Psoas muscle (tissue), 8 donors: ENCODE measurements around the gene ABHD2. TPM values are rescaled to one million over a fixed set of nuclear protein-coding genes. Genes with fewer than 3 reads are reported as not detected.

Experiments
- ATAC-seq, 4 donors: fragments of 200-7000 bp; cut with Tn5 transposase; one replicate each; pipeline ENCODE4 v1.9.1; 2020; ENCODE audit warnings: moderate library complexity in 3 of 4, mild to moderate bottlenecking in 2 of 4
- DNase-seq, 2 donors: peaks; one replicate each; pipeline ENCODE4 v3.0.0-alpha.2; 2020
- H3K27ac ChIP-seq: fragments of 200-600 bp; one replicate; pipeline ENCODE4 v1.8.0; 2022
- H3K27me3 ChIP-seq, 3 donors: fragments of 200-600 bp in 1 of 3; one replicate each; pipeline versions ENCODE4 v1.6.1 to v1.8.0; 2013 to 2022; ENCODE audit warnings: low read length in 2 of 3, mild to moderate bottlenecking in 2 of 3, moderate library complexity in 1 of 3; ENCODE audit not compliant: insufficient read depth in 3 of 3
- H3K36me3 ChIP-seq, 2 donors: fragments of 200-600 bp in 1 of 2; one replicate each; pipeline versions ENCODE4 v1.6.1 to v1.8.0; 2013 to 2022; ENCODE audit warnings: low read depth in 1 of 2, mild to moderate bottlenecking in 1 of 2, moderate library complexity in 1 of 2; ENCODE audit not compliant: insufficient read depth in 1 of 2
- H3K4me1 ChIP-seq: fragments of 200-600 bp; one replicate; pipeline ENCODE4 v1.8.0; 2022
- H3K4me3 ChIP-seq: fragments of 200-600 bp; one replicate; pipeline ENCODE4 v1.8.0; 2022; ENCODE audit warnings: mild to moderate bottlenecking
- H3K9me3 ChIP-seq: fragments of 200-600 bp; one replicate; pipeline ENCODE4 v1.8.0; 2022
- WGBS, 3 donors: extraction: QIAGEN DNeasy Blood & Tissue Kit; methylation state at CpG; one replicate each; pipeline versions ENCODE4 v1.1.6 to v1.1.7; 2013; 5-methylcytosine and 5-hydroxymethylcytosine counted together
- intact Hi-C, 2 donors: fragments of 100-400 bp; cut with DNase I; formaldehyde crosslinking; loops; one replicate each; pipeline versions ENCODE4 v1.11.0 to v1.14.2; 2022
- polyA plus RNA-seq, 3 donors: library from polyadenylated mRNA; stranded (reverse); fragments of 200-250 nt; gene quantifications; one replicate each; pipeline ENCODE4 v1.2.3, GENCODE V29; 2013
- total RNA-seq, 4 donors: library from RNA; stranded (reverse); fragmentation: NEBNext Ultra II Directional in 2 of 4; extraction: Animal tissue kit (Norgen Biotek cat#: 25700) in 2 of 4; gene quantifications; one replicate each; pipeline versions ENCODE4 v1.2.1 to v1.2.4, GENCODE V29; 2021 to 2023
- TF ChIP-seq, protein P1 (sequence below): fragments of 200-600 bp; IDR thresholded peaks from one replicate; pipeline ENCODE4 v1.8.0; 2022; ENCODE audit warnings: antibody characterized with exemption
- donor health status: healthy with polysubstance abuse.
- donor health status: DM: no; HTN: no; CAD: no; lungs with moderate emphysema.
- donor health status: Bipolar disorder and iron deficiency.
- donor health status: healthy.
- donor health status: DM: yes; HTN: yes; CAD: no.
- donor health status: DM: no; HTN: no; CAD: no.
- donor health status: DM: no; HTN: no; CAD: no.
- donor health status: DM: yes; HTN: yes; CAD: no.

The ABHD2 gene
- total and polyA plus RNA-seq, 7 donors: 10.8 to 215 (median 66.1) TPM

DNA sequence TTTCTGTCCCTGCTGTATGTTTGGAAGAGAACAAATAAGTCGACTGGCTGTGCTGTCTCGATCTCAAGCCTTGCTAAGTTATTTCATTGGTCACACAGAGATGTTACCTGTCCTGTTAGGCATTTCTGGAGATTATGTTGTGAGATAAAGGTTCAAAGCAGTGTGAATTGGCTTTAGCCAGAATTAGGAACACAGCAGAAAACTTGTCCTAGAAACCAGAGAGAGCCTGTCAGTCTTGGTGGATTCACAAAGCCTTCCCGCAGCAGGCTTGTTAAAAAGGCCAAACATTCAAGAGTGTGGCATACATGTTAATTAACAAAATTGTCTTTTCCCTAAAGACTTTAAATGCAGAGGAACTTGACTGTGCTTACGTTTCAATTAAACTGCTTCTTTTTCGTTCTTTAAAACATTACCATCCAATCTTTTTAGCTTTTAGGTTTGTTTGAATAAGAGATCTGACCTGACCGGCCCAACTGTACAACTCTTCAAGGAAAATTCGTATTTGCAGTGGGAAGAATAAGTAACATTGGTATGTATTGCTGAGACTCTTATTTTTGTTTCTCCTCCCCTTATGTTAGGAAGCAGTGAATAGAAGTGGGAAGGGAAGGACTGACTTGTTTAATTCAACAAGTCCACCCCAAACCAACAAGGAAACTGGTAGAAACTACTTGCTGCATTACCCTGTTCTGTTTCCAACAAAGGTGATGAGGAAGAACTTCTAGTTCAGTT lies 25.2 kb downstream of the ABHD2 start:
- intact Hi-C loops: no loop called here
- peaks cover 77% of the 10 kb centered on the region for H3K4me1 ChIP-seq
- no peaks in the 10 kb centered on the region for H3K9me3 ChIP-seq
- TF ChIP-seq, protein P1, sequence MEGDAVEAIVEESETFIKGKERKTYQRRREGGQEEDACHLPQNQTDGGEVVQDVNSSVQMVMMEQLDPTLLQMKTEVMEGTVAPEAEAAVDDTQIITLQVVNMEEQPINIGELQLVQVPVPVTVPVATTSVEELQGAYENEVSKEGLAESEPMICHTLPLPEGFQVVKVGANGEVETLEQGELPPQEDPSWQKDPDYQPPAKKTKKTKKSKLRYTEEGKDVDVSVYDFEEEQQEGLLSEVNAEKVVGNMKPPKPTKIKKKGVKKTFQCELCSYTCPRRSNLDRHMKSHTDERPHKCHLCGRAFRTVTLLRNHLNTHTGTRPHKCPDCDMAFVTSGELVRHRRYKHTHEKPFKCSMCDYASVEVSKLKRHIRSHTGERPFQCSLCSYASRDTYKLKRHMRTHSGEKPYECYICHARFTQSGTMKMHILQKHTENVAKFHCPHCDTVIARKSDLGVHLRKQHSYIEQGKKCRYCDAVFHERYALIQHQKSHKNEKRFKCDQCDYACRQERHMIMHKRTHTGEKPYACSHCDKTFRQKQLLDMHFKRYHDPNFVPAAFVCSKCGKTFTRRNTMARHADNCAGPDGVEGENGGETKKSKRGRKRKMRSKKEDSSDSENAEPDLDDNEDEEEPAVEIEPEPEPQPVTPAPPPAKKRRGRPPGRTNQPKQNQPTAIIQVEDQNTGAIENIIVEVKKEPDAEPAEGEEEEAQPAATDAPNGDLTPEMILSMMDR: no peak
- H3K36me3 ChIP-seq: peaks cover 6 to 56% of the 10 kb centered on the region in 2 donors
- no peak for DNase-seq
- 87 to 92% (median 88%) methylated on average over 7 of the region's 7 CpGs for WGBS, 3 donors
- H3K27ac ChIP-seq: peak overlapping the region; percentile 82
- no peak overlapping the region for H3K4me3 ChIP-seq
- ATAC-seq: no peak
- H3K27me3 ChIP-seq: no peaks in the 10 kb centered on the region

DNA sequence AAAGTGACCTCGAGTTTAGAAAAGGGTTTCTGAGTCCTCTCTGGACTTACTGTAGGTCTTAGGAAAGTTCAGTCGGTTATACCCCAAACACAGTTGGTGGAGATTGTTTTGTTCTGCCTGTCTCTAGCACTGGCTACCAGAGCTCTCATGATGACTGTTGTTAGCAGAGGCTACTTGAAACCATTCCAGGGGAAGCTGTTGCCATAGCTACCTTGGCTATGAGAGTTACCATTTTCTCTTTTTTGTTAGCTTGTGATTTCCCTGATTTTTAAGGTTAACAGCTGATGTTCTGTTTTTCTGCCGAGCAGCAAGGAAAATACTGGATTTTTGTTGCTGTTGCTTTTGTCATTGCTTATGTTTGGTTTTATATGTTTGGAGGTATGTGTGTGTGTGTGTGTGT lies 26.7 kb downstream of the ABHD2 start:
- Histone ChIP-seq H3K9me3 (no peaks in the 10 kb centered on the region), H3K4me3 (no peak overlapping the region), H3K4me1 (peaks cover 83% of the 10 kb centered on the region), H3K27me3 (no peaks in the 10 kb centered on the region), H3K36me3 (peaks cover 6 to 61% of the 10 kb centered on the region in 2 donors), H3K27ac (peak overlapping the region; percentile 44)
- intact Hi-C loops: no loop called here
- TF ChIP-seq, protein P1: no peak
- ATAC-seq (no peak), DNase-seq (no peak)
- 36 to 51% (median 37%) methylated on average over 3 of the region's 3 CpGs for WGBS, 3 donors

DNA sequence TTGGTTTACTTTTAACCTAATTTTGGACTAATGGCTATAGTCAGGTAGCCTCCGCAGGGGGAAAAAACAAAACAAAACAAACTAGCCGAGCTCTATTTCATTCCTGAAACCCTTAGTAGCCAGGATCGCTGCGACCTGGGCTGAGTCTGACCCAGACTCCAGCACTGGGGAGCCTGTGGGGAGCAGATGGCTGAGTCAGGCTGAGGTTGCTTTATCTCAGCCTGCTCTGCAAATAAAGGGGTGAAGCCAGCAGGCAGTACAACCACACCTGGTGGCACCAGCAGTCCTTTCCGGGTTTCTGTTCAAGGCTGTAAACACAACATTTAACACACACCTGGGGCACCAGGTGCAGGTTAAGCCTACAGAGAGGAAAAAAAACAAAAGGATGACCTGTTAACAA lies 27.3 kb downstream of the ABHD2 start:
- intact Hi-C loops: no loop called here
- H3K9me3 ChIP-seq: no peaks in the 10 kb centered on the region
- no peaks in the 10 kb centered on the region for H3K27me3 ChIP-seq
- H3K27ac ChIP-seq: peak overlapping the region; percentile 78
- WGBS, 3 donors: 82 to 87% (median 86%) methylated on average over 5 of the region's 5 CpGs
- TF ChIP-seq, protein P1: no peak
- no peak for DNase-seq
- ATAC-seq: no peak
- peaks cover 6 to 65% of the 10 kb centered on the region in 2 donors for H3K36me3 ChIP-seq
- H3K4me3 ChIP-seq: no peak overlapping the region
- H3K4me1 ChIP-seq: peaks cover 84% of the 10 kb centered on the region

DNA sequence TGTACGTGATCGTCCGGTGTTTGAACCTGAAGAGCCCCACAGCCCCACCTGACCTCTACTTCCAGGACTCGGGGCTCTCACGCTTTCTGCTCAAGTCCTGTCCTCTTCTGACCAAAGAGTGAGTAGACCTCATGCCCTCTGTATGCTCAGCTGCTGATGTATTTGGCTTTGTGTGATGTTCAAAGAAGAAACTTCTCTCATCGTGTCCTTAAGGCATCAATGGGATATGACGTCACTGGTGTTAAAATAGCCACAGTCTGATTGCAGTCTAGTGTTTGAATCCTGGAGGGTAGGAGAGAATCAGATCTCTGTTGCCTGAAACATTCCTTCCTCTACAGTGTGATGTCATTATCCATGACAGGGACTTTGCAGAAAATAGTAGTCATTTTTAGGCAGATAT lies 28.1 kb downstream of the ABHD2 start:
- intact Hi-C loops: no loop called here
- H3K9me3 ChIP-seq: no peaks in the 10 kb centered on the region
- peaks cover 81% of the 10 kb centered on the region for H3K4me1 ChIP-seq
- WGBS, 3 donors: 31 to 51% (median 39%) methylated on average over 7 of the region's 7 CpGs
- ATAC-seq (peak; percentile 72 to 86 (median 81)), DNase-seq (no peak)
- no peaks in the 10 kb centered on the region for H3K27me3 ChIP-seq
- H3K27ac ChIP-seq: peak overlapping the region; percentile 78
- TF ChIP-seq, protein P1: no peak
- peaks cover 6 to 74% of the 10 kb centered on the region in 2 donors for H3K36me3 ChIP-seq
- H3K4me3 ChIP-seq: no peak overlapping the region
